H4 (cell line): ENCODE results near the gene RAP2A. TPM values are rescaled to one million over a fixed set of nuclear protein-coding genes. Genes with fewer than 3 reads are reported as not detected.
A peak's percentile ranks its signal among the peaks of the same experiment; 100 is the strongest.

Source experiments
- DNase-seq: peaks from one replicate; pipeline ENCODE4 v3.0.0-alpha.2; 2015; ENCODE audit warnings: low spot score
- total RNA-seq: library from RNA; depleted of rRNA; stranded (reverse); fragments of >200 nt; shearing (Covaris generic); gene quantifications from 2 replicates; pipeline ENCODE4 v1.2.3, GENCODE V29; 2014; rRNA removed

RAP2A gene
- total RNA-seq: 17.6 and 19.0 TPM in 2 replicates

GRCh38 chr13:97433727-97434396, at the start of gene RAP2A:
TSS of gene RAP2A (plus strand) at chr13:97434169. CDS start at chr13:97434471, 302 bp downstream.
- DNase-seq: peak; percentile 83

- no peak for DNase-seq
Observed at GRCh38 chr13:97384371-97384770, 49.6 kb upstream of the RAP2A start.

- no peak for DNase-seq
Observed at GRCh38 chr13:97385146-97385545, 48.8 kb upstream of the RAP2A start.

DNA sequence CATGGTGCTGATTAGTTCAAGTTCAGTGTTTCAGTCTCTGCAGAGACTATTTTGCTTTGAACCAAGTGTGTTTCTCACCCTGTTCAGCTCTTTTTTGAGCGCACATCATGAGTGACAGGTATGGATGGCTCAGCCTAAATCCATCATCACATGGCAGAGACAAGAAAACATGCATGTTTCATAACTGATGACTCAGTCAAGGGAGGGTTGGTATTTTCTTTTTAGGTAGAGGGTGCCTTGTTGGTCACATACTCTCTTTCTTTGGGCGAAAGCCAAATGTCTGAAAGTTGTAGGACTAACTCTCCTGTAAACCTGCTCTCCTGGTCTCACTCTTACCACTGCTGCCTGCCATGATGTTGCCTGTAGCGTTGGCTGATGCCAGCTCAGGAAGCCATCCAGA, 48.1 kb upstream of the RAP2A start:
- DNase-seq: no peak

GRCh38 chr13:97386801-97387484, 47.0 kb upstream of the RAP2A start:
- no peak for DNase-seq

GRCh38 chr13:97387485-97387839, 46.5 kb upstream of the RAP2A start:
- DNase-seq: no peak

GRCh38 chr13:97387890-97388289, 46.1 kb upstream of the RAP2A start:
- DNase-seq: no peak

DNA sequence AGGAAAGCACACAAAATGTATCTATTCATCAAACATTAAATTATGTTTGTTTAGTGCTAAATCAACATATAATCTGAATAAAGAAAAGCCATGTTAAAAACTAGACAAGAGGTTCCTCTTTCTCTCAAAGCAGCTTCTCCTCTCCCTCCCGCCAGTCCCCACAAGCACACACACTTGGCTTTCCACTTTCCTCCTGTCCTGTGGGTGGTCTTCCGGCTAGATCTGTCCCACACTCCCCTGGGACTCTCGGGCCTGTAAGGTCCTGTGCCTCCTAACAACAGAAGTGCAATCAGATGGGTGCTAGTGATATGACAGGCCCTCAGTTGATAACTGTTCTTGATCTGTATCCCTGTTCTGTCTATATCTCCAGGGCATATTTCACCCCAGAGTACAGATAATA, 45.6 kb upstream of the RAP2A start:
- DNase-seq: no peak

DNA sequence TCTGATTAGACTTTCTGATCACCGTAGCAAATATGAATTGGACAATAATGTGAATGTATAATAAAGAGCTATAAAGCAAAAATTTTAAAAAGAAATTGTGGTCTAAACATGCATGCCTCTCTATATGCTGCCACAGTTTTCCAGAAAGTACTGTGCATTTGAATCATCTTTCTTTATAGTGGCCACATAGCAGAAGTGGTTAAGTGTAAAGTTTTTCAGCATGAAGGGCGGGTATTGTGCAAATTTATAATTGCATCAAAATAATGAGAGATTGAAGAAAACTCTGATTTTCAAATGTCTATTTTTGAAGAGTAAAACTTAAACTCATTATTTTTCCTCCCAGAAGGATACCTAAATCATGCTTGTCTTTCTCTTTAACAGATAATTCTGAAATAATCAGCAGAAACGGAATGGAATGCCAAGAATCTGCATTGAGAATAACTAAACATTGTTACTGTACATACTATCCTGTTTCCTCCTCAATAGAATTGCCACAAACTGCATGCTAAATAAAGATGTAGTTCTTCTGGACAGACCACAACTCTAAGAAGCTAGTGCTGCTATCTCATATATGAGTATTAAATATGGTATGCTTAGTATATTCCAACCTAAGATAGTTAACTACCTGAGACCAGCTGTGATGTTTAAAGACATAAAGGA, 42.9 kb upstream of the RAP2A start:
- no peak for DNase-seq

DNA sequence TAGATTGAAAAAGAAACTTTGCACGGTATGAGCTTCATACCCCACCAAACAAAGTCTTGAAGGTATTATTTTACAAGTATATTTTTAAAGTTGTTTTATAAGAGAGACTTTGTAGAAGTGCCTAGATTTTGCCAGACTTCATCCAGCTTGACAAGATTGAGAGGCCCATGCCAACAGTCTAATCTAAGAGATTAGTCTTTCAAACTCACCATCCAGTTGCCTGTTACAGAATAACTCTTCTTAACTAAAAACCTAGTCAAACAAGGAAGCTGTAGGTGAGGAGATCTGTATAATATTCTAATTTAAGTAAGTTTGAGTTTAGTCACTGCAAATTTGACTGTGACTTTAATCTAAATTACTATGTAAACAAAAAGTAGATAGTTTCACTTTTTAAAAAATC, 41.9 kb upstream of the RAP2A start:
- DNase-seq: no peak

DNA sequence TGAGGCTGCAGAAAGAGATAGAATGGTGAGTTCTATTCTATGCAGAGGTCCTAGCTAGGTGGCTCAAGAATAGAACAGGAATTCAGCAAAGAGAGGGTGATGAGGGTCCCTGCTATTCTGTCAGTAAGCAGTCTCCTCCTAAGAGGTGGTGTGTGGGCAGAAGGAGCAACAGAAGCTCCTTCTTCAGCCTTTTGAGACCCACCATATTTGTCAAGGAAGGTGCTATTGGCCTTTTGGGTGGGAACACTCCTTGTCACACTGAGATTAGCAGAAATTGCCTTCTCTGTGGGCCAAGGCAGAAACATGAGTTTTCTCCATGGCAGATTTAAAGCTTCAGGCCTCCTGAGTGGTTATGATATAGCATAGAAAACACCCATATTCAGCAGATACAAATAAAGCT, 39.4 kb upstream of the RAP2A start:
- no peak for DNase-seq

DNA sequence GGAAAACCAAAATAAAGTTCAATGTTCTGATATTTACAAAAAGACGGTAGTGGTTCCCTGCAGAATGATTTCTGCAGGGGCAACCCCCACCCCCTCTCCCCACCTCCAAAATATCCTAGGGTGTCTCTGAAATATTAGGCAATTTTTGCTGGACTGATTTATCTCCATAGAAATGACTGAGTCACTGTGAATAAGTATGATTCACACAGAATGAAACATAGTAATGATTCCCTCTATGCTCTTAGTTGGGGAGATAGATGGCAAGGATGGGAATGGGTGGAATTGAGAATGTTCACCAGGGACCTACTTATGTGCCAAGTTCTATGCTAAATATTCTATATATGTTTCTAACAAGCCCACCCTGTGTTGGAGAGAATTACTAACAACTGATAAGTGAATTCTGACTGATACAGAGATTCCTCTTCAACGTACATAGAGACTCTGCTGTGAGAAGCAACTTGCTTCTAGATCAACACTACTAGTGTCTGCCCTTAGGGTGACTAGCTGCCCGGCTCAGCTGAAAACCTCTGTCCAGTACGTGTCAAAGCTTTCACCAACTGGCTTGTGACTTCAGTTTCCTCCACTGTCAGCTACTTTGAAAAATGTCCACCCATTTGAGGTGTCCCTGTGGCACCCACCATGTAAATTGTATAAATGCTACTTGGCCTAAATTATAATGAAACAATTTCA, 38.4 kb upstream of the RAP2A start:
- DNase-seq: no peak

DNA sequence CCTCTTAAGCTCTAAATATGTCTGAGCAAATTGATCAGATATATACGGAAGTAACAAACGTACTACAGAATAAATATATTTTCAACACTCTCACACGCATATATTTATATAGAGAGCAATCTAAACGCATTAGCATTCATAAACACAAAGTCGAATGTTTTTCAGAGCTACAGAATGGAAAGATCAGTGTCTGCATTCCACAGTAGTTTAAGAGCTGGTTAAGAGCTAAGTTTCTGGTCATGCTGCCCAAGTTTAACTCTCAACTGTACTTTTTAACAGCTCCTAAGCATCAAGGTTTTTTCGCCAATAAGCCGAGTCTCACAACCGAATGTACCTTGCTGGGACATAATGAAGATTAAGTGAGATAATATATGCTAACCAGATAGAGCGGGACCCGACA, 36.7 kb upstream of the RAP2A start:
- no peak for DNase-seq

DNA sequence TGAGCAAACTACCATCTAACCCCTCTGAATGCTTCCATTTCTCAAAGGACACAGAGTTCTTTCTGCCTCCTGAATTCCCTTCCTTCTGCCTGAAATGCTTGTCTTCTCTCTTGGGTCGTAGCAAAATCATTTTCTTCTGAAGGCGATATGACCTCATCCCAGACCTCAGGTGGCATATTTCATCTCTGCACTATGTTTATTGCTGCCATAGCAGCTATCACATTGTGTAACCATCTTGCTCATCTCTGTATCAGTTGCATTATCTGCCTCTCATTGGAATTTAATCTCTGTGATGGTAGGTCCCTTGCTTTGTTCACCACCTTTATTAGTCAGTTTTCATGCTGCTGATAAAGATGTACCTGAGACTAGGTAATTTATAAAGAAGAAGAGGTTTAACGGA, 32.5 kb upstream of the RAP2A start:
- DNase-seq: no peak

DNA sequence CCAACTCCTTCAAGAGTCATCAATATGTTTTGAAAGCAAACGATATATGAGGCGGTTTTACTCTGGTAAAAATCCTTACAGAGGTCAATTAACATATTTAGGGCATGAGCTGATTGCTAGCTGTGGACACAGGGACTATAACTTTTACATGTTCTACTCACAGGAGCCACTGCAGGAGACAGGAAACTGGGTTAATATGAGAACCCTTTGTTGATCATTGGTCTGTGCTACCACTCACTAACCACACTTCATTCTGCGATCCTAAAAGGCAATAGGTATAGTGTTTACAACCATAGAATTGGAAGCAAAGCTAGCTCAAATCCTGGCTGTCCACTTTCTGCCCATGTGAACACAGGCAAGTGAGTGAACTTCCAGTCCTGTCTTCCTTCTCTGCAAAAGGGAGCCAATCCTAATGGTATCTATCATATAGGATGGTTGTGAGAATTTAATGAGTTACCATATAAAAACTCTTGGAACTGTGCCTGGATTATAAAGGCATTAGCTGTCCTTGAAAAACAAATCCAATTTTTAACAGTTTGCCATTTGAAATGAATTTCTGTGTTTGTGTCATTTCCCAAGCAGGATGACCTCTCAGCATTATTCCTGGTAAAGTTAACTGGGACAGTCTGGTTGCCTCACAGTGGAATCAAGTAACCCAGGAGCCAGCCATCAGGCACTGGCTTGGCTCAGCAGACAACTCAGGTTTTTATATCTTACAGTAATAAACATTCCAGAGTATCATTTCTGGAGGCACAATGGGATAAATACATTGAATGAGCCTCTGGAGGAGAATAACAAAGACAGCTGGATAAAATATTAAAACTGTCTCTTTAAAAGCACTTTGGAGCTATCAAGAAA, 29.8 kb upstream of the RAP2A start:
- no peak for DNase-seq

- DNase-seq: no peak
Observed at GRCh38 chr13:97407540-97407939, 26.4 kb upstream of the RAP2A start.

GRCh38 chr13:97408938-97409337, 25.0 kb upstream of the RAP2A start:
- DNase-seq: no peak

- DNase-seq: no peak
Observed at GRCh38 chr13:97411984-97412383, 22.0 kb upstream of the RAP2A start.

GRCh38 chr13:97413694-97414093, 20.3 kb upstream of the RAP2A start:
- no peak for DNase-seq

DNA sequence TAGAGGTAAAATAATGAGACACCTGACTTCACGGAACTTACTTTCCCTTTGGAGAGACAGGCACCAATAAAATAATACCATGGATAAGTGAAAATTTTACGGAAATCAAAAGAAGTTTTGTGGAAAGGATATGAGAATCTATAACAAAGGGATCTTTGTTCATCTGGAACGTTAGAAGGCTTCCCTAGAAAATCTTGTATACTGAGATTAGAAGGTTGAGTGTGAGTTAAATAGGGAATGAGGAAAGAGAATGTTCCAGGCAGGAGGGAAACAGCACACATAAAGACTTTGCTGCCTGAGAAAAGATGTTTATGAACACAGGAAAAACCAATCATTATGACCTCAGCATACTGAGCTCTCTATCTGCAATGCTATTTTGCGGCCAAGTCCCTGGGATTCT, 19.6 kb upstream of the RAP2A start:
- DNase-seq: no peak

DNA sequence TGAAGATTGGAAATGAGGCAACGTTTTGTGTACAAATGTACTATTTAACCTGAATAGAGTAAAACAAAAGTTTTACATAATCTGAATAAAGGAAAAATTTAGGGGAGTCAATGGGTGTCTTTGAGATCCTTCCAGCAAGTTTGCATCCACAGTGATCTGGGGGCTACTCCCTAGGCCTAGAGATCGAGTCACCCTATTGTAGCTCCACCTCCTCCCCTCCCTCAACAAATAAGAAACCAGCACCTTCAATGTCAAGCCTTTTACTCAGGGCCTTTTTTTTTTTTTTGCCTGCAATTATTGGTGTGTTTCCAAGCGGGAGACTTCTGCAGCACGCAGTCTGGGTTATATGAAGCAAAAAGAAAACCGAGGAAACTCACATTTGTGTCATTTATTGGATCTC, 16.3 kb upstream of the RAP2A start:
- DNase-seq: no peak
